Stimulated activated memory B cell treated with anti-CD40 and anti-IgM and Interleukin-4, amounts not matched to agents 10 μg/mL and 1 μg/mL and 100 μg/mL, for 72 hours (primary cell): ENCODE measurements around the gene IGSF9B.

Experiments
- ATAC-seq: fragments of 150-1000 bp; cut with Tn5 transposase; 2 replicates; pipeline ENCODE4 v1.10.0; 2021
- H3K27ac Mint-ChIP-seq: one replicate; pipeline ENCODE4 v1.8.0; 2022; ENCODE audit warnings: mild to moderate bottlenecking, mixed read lengths
- H3K27me3 Mint-ChIP-seq: one replicate; pipeline ENCODE4 v1.8.0; 2022; ENCODE audit warnings: mixed read lengths
- H3K36me3 Mint-ChIP-seq: one replicate; pipeline ENCODE4 v1.8.0; 2022; ENCODE audit warnings: mixed read lengths
- H3K4me1 Mint-ChIP-seq: one replicate; pipeline ENCODE4 v1.8.0; 2022; ENCODE audit warnings: mixed read lengths
- H3K4me3 Mint-ChIP-seq: one replicate; pipeline ENCODE4 v1.8.0; 2022; ENCODE audit warnings: mild to moderate bottlenecking, moderate library complexity, mixed read lengths
- H3K9me3 Mint-ChIP-seq: one replicate; pipeline ENCODE4 v1.8.0; 2022; ENCODE audit warnings: mixed read lengths

IGSF9B gene

DNA sequence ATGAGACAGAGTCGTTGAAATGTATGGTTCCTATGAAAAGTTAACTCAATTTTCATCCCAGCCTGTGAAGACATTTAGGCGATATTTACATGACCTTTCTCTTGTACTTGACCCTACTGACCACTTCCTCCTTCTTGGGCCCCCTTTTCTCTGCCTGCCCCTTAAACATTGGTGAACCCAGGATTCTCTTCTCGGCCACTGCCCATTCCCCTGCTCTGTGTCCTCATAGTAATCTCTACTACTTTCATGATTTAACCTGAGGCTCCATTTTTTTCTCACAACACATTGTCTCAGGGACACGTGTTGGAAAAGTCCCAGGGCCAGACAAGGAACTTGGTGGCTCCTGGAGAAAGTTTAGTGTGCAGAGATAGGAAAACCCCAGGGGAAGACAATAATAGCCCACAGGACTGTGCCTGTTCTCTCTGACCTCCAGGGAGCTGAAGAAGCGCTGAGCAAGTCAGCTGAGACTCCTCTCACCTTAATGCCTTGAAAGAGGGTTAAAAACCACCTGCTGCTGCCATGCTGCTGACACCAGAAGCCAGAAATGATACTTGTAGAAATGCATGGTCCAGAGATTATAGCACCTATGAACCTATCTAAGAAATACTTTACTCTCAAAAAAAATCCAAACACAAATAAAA, 69.0 kb downstream of the IGSF9B start:
- Mint-ChIP-seq H3K36me3 (no peaks in the 10 kb centered on the region), H3K27ac (no peak overlapping the region), H3K4me3 (no peak overlapping the region), H3K9me3 (peaks cover 8% of the 10 kb centered on the region), H3K27me3 (peaks cover 54% of the 10 kb centered on the region), H3K4me1 (no peaks in the 10 kb centered on the region)
- no peak for ATAC-seq

- Mint-ChIP-seq H3K4me3 (no peak overlapping the region), H3K36me3 (no peaks in the 10 kb centered on the region), H3K27ac (no peak overlapping the region), H3K4me1 (no peaks in the 10 kb centered on the region), H3K27me3 (peaks cover 50% of the 10 kb centered on the region), H3K9me3 (peaks cover 11% of the 10 kb centered on the region)
- ATAC-seq: no peak
These were observed 70.7 kb downstream of the IGSF9B start for GRCh38 chr11:133886029-133886428.

DNA sequence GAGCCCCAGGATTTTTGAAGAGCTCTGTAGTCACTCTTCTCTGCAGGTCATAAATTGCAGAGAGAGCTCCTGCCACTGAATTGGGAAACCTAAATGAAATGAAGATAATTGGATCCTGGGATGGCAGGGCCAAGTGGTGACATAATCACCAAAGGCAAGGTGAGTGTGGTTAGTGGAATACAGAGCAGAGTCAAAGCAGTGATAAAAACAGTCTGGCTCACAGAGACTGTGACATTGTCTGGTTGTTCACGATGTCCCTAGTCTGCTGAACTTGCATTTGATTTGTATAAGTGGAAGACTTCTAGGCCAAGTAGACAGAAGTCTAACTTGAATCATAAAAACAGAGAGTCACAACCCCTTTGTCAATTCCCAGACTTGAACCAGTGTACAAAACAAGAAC, 84.6 kb downstream of the IGSF9B start:
- H3K36me3 Mint-ChIP-seq: no peaks in the 10 kb centered on the region
- H3K4me3 Mint-ChIP-seq: no peak overlapping the region
- no peaks in the 10 kb centered on the region for H3K4me1 Mint-ChIP-seq
- no peaks in the 10 kb centered on the region for H3K27me3 Mint-ChIP-seq
- no peak for ATAC-seq
- H3K27ac Mint-ChIP-seq: no peak overlapping the region
- H3K9me3 Mint-ChIP-seq: peaks cover 3% of the 10 kb centered on the region

GRCh38 chr11:133867456-133867855, 89.3 kb downstream of the IGSF9B start:
- Mint-ChIP-seq H3K27me3 (peaks cover 26% of the 10 kb centered on the region), H3K36me3 (no peaks in the 10 kb centered on the region), H3K27ac (no peak overlapping the region), H3K4me3 (no peak overlapping the region), H3K9me3 (no peaks in the 10 kb centered on the region), H3K4me1 (no peaks in the 10 kb centered on the region)
- no peak for ATAC-seq

DNA sequence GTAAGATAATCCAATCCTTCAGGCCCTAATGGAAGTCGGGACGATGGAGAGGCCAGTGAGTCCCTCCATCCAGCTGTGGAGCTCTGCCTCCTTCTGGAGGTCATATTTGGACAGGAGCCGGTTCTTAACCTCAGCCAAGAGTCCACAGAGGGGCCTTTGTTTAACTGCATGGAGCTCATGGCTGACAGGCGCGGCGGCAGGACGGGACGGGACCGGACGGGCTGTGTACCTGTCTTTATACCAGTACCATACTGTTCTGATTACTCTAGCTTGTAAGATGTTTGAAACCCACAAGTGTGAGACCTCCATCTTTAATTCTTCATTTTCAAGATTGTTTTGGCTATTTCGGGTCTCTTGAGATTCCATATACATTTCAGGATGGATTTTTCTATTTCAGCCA, 91.3 kb downstream of the IGSF9B start:
- Mint-ChIP-seq H3K36me3 (no peaks in the 10 kb centered on the region), H3K4me3 (no peak overlapping the region), H3K27ac (no peak overlapping the region), H3K27me3 (peaks cover 27% of the 10 kb centered on the region), H3K4me1 (no peaks in the 10 kb centered on the region), H3K9me3 (no peaks in the 10 kb centered on the region)
- no peak for ATAC-seq

DNA sequence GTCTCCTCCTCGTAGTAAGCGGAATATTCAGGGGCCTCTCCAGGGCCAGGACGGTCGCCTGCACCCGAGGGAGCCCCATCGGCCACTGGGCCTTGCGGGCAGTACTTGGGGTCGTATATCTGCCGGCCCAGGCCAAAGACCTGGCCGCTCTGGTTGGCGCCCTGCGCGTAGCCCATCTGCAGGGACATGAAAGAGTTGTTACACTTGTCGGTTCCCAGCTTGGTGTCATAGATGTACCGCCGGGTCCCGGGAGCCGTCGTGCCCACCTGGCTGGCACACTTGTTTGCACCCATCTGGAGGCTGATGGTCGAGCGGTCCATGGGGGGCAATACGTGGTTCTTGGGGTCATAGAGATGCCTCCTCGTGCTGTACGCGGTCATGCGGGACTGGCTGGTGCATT, 92.0 kb downstream of the IGSF9B start:
- Mint-ChIP-seq H3K4me3 (no peak overlapping the region), H3K9me3 (no peaks in the 10 kb centered on the region), H3K4me1 (no peaks in the 10 kb centered on the region), H3K27ac (no peak overlapping the region), H3K27me3 (peaks cover 31% of the 10 kb centered on the region), H3K36me3 (no peaks in the 10 kb centered on the region)
- no peak for ATAC-seq

- Mint-ChIP-seq H3K4me1 (no peaks in the 10 kb centered on the region), H3K27me3 (peaks cover 37% of the 10 kb centered on the region), H3K4me3 (no peak overlapping the region), H3K36me3 (no peaks in the 10 kb centered on the region), H3K27ac (no peak overlapping the region), H3K9me3 (no peaks in the 10 kb centered on the region)
- no peak for ATAC-seq
These were observed 96.6 kb downstream of the IGSF9B start for GRCh38 chr11:133860151-133860550.
